Epidermal melanocyte (primary cell): ENCODE data around the gene HS6ST3.

ENCODE experiments used
- DNase-seq: peaks from one replicate; pipeline ENCODE4 v3.0.0; 2011; ENCODE audit warnings: low spot score; ENCODE audit not compliant: insufficient read length

HS6ST3 gene

GRCh38 chr13:96198038-96198437 is 108.1 kb downstream of the HS6ST3 start:
- DNase-seq, result no peak

DNA sequence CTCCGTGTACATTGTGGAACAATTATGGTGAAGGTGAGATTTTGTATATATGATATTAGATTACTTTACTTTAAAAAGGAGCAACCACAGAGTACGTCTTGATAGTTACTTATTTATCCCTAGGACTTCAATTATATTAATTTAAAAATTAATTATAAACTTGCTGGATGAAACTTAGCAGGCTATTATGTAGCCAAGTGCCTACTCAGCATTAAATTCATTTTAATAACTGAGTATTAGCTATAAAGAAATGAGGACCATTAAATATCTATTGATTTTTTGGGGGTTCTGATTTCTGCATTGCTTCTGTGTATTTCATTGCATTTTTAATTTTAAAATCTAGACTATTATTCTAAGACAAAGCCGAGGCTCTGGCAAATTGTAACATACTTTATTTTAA is 109.4 kb downstream of the HS6ST3 start:
- DNase-seq, result no peak

DNA sequence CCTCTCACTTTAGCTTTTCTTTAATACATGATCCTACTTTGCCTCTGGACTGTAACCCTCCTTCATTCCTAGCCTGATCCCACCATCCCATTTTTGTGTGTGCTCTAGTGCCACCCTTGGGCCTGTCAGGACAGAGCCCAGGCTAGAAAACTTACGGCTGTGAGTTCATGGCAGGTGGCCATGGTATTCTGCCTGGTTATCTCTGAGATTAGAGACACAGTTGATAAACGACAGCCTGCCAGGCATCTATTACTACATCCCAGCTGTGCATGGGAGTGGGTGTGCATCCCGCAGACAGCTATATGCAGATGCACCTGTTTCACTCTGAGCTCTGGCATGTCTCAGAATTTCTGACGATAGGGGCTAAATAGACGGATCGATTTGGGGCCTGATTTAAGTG is 110.9 kb downstream of the HS6ST3 start:
- no peak for DNase-seq

- DNase-seq, result no peak
Measured at GRCh38 chr13:96202315-96202714, 112.4 kb downstream of the HS6ST3 start.

GRCh38 chr13:96203471-96203870 is 113.6 kb downstream of the HS6ST3 start:
- DNase-seq, result no peak

GRCh38 chr13:96214824-96215445 is 125.0 kb downstream of the HS6ST3 start:
- DNase-seq, result no peak

DNA sequence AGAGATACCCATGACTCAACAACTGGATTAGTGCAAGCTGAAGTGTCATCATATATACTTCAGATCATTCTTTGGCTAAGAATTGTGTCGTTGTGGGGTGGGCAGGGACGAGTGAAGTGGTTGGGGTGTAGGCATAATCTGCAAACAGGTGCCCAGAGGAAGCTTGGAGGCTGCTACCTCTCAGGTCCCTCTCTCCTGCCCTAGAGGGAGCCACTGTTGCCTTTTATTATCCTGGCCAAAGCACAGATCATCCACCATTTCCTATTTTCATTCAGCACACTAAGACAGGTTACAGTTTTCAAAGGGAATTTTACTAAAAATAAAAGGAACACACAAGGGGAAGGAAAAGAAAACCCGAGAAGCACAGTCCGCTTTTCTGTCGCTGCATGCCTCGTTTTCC is 126.6 kb downstream of the HS6ST3 start:
- no peak for DNase-seq

DNA sequence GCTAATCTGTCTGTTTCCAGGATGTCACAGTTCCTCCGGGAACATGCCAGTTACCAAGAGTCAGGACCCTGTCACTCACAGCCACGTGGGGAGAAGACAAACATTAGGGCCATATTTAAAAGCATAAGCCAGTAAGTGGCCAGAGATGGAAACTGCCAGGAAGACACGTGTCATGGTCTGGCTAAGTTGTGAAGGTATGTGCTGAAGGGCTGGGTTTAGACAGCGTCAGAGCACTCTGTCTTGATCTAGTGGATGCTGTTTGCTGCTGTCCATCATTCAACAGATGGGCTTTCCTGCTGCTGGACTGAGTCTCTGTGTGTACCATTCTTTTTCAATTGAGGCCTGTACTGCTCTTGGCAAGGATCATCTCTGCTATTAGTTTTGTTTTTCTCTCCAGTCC is 128.6 kb downstream of the HS6ST3 start:
- no peak for DNase-seq

DNA sequence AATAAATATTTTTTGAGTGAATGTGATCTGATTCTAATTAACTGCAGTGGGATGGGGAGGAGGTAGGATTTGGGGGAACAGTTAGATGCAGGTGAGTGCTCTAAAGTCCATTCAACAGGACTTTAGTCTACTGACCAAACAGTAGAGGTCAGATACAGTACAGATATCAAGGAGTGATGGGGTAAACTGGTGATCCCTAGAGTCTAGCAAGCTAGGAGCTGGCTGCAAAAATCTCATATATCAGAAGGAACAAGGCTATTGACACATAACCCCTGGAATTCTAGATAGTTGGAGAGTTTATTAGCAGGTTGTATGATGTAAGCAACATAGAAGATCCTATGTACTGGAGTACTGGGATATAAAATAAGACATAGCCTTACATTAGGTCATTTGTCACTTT is 131.6 kb downstream of the HS6ST3 start:
- no peak for DNase-seq

- no peak for DNase-seq
Measured at GRCh38 chr13:96223231-96223630, 133.3 kb downstream of the HS6ST3 start.

DNA sequence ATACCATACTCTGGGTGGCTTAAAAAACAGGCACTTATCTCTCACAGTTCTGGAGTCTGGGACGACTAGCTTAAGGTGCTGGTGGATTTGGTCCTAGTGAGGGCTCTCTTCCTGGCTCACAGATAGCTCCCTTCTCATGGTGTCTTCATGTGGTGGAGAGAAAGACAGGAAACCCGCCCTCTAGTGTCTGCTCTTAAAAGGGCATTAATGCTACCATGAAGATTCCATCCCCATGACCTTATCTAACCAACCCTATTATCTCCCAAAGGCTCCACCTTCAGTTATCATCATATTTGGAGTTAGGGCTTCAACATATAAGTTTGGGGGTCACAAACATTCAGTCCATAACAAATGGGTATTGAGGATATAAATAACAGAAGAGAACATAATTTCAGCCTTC is 139.4 kb downstream of the HS6ST3 start:
- no peak for DNase-seq

DNA sequence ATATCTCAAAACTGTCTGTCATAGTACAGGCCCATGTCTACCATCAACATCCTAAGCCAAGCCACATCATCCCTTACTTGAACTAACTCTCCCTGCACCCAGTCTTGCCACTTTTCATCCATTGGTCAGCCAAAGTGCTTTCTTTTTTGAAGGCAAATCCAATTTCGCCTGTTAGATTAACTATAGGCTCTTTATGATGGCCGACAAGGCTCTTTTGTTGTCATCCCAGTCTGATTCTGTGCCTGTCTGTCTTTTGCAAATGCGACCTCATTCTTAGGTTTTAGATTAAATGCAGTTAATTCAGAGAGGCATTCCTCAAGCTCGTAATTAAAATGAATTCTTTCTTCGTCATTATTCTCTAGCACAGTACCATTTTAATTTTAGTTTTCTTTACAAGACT is 148.3 kb downstream of the HS6ST3 start:
- no peak for DNase-seq

GRCh38 chr13:96238861-96239260 is 149.0 kb downstream of the HS6ST3 start:
- no peak for DNase-seq

GRCh38 chr13:96243376-96243775 is 153.5 kb downstream of the HS6ST3 start:
- DNase-seq, result no peak

DNA sequence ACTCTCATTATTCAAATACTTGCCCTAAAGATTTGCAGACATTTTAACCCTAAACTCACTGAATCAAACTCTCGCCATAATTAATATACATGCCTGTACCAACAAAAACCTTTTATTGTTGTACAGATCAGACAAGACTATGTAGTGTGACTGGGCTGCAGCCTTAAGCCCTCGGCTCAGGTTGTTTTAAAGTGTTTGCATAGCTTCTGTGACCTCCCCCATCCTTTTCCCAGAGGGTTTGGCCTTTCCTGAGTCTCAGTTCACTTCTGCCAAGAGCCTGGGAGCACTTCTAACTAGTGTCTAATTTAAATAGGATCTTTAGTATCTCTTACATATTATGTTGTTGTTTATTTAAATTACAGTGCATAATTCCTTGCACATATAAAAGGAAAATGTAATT is 158.2 kb downstream of the HS6ST3 start:
- no peak for DNase-seq

DNA sequence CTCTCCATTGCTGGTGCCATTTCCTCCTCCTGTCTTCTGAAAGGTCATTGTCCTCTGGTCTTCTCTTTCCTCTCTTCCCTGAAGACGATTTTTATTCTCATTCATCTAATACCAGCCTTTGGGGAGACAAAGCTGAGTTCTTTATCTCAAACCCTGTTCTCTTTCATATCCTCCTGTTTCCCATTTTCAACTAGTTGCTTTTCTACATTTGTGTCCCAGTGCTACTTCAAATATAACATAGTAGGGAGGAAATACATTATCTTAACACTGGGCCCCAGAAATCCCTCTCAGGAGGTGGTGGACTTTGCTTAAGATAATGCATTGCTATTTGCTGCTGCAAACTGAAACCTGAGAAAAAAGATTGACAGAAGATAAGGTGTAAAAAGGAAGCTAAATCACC is 159.1 kb downstream of the HS6ST3 start:
- no peak for DNase-seq

DNA sequence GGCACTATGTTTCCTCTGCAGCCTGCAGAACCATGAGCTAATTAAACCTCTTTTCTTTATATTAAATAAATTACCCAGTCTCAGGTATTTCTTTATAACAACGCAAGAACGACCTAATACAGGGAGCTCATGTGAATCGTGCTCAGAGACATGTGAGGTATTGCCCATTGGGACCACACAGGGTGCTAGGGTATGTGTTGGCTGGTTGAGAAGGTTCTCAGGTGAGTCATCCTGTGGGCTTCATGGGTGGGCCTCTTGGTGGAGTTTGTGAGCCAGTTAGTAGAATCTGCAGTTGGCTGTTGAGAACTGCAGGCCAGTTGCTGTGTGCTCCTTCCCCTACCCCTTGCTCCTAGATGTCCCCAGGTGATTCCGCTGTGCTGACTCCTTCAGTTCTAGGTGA is 163.0 kb downstream of the HS6ST3 start:
- no peak for DNase-seq

DNA sequence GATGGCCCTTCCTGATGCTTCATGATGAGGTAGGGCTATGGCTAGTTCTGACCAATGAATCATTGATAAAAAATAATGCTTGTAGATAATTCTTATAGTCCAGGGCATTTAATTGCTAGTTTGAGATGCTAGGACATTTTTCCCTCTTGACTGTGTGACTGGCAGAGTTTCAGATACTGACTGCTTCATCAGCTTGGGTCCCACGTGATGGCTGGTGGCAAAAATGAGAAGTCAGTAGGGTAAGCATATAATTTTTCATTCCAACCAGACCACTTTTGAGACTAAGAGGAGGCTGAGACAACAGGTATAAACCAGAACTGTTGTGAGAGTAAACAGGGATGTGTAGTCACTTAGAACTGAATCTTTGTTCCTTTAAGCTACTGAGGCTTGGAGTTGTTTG is 183.3 kb downstream of the HS6ST3 start:
- no peak for DNase-seq

DNA sequence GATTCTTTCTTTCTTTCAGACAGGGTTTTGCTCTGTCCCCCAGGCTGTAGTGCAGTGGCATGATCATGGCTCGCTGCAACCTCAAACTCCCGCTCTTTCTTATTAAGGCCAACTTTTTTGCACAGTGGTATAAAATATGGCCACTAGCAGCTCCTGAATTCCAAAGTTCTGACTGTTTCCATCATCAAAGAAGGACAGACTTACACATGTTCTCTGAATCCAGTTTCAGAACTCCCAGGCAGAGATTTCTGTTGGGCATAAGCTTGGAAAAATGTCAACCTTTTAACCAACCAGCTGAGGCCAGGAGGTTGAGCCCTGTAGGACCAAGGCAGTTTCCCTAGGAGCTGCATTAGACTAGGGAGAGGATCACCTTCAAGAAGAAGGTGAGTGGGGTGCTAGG is 184.1 kb downstream of the HS6ST3 start:
- no peak for DNase-seq

DNA sequence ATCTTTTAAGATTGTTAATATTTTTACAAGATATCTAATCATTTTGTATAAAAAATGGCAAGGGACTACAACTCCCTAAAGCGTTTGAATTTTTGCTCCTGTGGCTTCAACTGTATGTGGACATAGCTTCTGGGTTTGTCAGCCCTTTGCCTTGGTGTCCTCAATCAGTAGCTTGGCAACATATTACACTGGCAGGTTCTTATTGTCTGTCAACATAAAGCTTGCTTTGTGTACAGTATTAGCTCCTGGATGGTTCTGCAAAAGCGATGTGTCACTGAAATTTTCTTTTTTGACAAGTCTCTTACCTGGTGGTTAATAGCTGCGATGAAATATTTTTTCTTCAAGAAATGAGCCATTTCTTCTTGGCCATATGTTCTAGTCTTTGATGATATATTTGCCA is 190.0 kb downstream of the HS6ST3 start:
- DNase-seq, result no peak

- no peak for DNase-seq
Measured at GRCh38 chr13:96284971-96285370, 195.1 kb downstream of the HS6ST3 start.

GRCh38 chr13:96285729-96286128 is 195.8 kb downstream of the HS6ST3 start:
- no peak for DNase-seq

DNA sequence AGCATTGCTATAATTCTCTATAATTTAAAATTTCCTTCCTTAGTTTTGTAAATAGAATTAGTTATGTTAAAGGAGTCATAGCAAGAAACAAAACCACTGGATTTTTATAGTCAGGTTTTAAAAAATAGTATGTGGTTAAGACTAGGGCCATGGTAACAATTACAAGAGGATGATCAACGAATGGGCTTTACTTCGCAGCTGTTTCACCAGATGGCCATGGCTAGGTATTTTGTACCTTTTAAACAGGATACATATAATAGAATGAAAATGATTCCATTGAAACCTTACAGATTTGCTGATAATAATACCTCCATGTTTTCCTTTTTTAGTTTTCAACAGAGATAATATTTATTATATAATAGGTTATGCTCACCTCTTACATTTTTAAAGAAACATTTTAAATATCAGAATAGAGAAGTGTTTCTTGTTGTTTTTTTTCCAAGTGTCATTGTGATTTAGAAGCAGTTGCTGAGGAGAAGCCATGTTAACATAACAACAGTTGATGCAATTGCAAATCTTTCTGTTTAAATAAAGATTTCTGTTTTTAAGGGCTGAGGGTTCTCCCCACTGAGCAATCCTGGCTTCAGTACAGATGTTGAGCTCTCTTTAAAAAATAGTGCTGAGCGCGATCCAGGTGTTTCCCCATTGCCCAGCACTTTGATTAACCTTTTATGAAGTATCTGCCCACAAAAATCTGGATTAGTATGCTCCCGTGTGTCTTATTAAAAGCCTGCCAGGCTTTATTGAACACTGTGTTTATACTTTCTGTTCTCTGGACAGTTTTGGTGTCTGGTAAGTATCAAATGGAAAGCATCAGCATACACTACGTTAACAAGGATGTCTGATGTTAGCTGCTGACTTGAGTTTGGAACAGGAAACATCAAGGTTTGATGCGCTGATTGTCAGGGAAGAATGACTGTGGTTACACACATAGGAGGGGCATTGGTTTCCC is 205.3 kb downstream of the HS6ST3 start:
- no peak for DNase-seq
